ENCODE data around the gene VTI1A. TPM values are rescaled to one million over a fixed set of nuclear protein-coding genes. Genes with fewer than 3 reads are reported as not detected.
A peak's percentile ranks its signal among the peaks of the same experiment; 100 is the strongest.

VTI1A gene
- total and polyA plus RNA-seq, 2 of the 13 experiments (the other 11 are each of a cell fraction or from before 2014, with no cell fraction given) = 11.7 to 32.7 TPM

GRCh38 chr10:112739592-112740353 lies 292.8 kb downstream of the VTI1A start (continued):
- TF ChIP-seq ZFP36 (IDR thresholded peaks at IDR 0.05; ENCODE audit: borderline replicate concordance, low read depth, low read length, partially characterized antibody) (no peak), ZSCAN20 (CRISPR knock-in tag; IDR thresholded peaks at IDR 0.05; ENCODE audit: borderline replicate concordance) (no peak), NFKBIZ (CRISPR knock-in tag; IDR thresholded peaks at IDR 0.05) (peak; percentile 69), YEATS2 (CRISPR knock-in tag; IDR thresholded peaks at IDR 0.05; ENCODE audit: borderline replicate concordance) (peak; percentile 18; the same call in 1 of the 2 replicates), ZNF335 (CRISPR knock-in tag; IDR thresholded peaks at IDR 0.05) (0 out of 2 replicates have a peak, but pooled peaks have one; percentile 42), ATF3 (CRISPR knock-in tag; IDR thresholded peaks at IDR 0.05) (no peak), ZNF280D (CRISPR knock-in tag; IDR thresholded peaks at IDR 0.05) (0 out of 2 replicates have a peak, but pooled peaks have one; percentile 14), TBX2 (CRISPR knock-in tag; IDR thresholded peaks at IDR 0.05; ENCODE audit: borderline replicate concordance) (peak; percentile 96), ZBTB8A (CRISPR knock-in tag; IDR thresholded peaks at IDR 0.05; ENCODE audit: borderline replicate concordance, low read depth) (no peak), TRIM22 (IDR thresholded peaks at IDR 0.05) (no peak), ARID5B (CRISPR knock-in tag; IDR thresholded peaks at IDR 0.05) (peak; percentile 98), TBL1XR1 (IDR thresholded peaks at IDR 0.05; ENCODE audit: borderline replicate concordance, low read length, partially characterized antibody) (peak; percentile 82), NFKB2 (CRISPR knock-in tag; IDR thresholded peaks at IDR 0.05; ENCODE audit: borderline replicate concordance) (no peak), ZBTB7A (CRISPR knock-in tag; IDR thresholded peaks at IDR 0.05) (no peak; the same call in 1 of the 2 replicates), ZNF691 (CRISPR knock-in tag; IDR thresholded peaks at IDR 0.05; ENCODE audit: borderline replicate concordance, low read depth) (no peak), ZMAT3 (CRISPR knock-in tag; conservative IDR thresholded peaks at IDR 0.05) (no peak), TRAFD1 (CRISPR knock-in tag; IDR thresholded peaks at IDR 0.05; ENCODE audit: borderline replicate concordance) (no peak)

Data from HepG2 (cell line).